GM21515 (cell line): ENCODE results near the gene PTPN12.
"Not testable (repeated sequence)": the region's sequence is repeated elsewhere in the genome, so short reads cannot be mapped to it uniquely, and the experiment has no call there.

Experiments used
- ATAC-seq: cut with Tn5 transposase; IDR thresholded peaks from one replicate; pipeline ENCODE4 v1.9.1; 2021; ENCODE audit not compliant: unreplicated experiment

PTPN12 gene

DNA sequence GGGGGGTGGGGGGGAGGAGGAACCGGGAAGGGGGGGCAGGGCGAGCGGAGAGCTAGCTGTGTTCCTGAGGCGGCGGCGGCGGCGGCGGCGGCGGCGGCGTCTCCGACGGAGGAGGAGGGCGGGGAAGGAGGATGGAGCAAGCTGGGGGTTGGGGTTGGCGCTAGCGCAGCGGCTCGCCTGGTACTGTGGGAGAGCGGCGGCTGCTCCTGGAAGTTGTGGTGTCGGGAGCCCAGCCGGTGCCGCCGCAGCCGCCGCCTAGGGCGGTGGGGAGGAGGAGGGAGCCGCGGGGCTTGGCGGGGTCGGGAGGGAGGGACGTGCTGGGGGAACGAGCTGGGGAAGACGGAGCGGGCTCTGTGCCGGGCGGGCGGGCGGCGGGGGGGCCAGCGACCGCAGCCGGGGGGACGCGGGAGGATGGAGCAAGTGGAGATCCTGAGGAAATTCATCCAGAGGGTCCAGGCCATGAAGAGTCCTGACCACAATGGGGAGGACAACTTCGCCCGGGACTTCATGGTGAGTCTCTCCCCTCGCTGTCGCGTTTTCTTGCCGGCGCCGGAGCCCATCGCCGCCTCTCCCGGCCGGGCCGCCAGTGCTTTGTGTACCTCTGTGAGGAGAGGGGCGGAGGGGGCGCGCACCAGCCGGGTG is at the start of gene PTPN12:
PTPN12 (plus strand) TSS at position 160 of the 642 bp plus-strand sequence; CDS start at position 412, 252 bp downstream.
- ATAC-seq = peak; percentile 37

DNA sequence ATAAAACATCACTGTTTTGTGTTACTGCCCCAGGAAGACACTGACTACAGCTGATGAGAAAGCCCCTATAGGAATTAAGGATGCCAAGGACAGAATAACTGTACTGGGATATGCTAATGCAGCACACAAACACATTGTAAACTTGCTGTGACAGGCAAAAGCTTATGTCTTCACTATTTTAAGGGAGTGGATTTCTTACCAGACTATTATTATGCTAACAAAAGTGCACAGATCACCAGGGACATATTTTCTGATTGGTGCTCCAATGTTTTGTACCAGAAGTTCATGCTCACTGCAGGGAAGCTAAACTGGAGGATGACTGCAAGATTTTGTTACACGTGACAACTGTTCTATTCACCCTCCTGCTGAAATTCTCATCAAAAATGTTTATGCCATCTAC is 48.1 kb upstream of the PTPN12 start:
- no peak for ATAC-seq

DNA sequence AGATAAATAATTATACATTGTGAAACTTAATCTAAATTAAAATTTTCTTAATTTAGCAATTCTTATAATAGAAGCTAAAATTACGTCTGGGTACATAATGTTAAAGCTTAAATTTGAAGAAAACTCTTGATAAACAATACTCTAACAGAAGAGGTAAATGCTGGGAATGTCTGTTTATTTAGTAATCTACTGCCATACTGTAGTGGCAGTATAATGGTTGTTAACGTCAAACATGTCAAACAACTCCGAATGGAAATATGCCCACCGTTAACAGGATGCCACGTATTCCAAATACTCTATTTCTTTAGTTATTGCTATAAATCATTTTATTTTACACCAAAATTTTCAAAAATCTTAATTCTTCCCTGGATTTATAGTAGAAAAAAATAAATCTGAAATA is 40.0 kb upstream of the PTPN12 start:
- ATAC-seq = no peak

- ATAC-seq = no peak
Measured at GRCh38 chr7:77498659-77499379, 38.3 kb upstream of the PTPN12 start.

- ATAC-seq = no peak
Measured at GRCh38 chr7:77501192-77501515, 35.9 kb upstream of the PTPN12 start.

DNA sequence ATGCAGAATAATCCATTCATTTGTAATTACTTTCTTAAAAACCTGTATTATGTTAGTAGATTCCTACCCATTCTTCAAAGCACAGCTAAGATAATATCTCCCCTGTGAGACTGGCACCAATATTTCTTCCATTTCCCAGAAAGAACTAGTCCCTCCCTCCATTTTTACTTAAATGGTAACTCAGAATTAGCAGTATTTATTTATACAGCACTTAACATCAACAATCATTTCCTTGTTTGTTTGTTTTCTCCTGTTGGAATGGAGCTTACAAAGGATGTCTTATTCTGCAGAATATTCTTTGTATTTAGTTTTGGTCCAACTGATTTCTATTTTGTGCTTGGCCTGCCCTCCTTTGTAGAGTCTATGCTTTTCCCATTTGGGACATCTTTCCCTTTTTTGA is 32.1 kb upstream of the PTPN12 start:
- ATAC-seq = no peak

DNA sequence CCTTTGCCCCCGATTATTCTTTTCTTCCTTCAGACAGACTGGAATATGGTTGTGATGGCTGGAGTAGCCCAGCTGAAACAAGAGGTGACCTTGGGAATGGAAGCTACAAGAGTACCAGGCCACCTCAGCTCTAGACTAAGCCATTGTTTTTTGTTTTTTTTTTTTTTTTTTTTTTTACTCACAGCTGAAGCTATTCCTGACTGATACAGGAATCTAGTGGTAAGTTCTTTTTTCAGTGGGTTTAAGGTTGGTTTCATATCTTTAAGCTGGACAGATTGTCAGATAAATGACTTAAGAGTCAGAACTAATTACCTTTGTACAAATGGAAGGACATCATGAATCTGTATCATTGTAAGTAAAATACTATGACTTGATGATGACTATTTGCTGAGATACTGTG is 30.2 kb upstream of the PTPN12 start:
- no peak for ATAC-seq

DNA sequence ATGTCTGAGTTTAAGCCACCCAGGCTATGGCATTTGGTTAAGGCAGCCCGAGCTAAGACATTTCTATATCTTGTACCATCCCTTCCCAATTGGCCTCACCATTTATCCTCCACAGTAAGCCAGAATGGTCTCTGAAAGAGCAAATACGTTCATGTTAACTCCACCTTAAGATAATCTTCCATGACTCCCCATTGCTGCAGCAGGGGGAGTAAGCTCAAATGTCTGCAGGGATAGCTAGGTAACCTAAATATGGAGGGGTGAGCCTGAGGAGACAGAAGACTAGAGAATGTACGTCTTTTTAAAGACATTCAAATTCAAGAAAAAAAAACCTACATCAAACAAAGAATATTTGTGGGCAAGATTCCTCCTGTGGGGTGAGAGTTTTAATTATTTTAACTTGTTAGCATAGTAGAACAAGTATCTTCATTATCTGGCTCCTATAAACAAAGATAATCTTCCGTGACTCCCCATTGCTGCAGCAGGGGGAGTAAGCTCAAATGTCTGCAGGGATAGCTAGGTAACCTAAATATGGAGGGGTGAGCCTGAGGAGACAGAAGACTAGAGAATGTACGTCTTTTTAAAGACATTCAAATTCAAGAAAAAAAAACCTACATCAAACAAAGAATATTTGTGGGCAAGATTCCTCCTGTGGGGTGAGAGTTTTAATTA is 24.0 kb upstream of the PTPN12 start:
- not testable (repeated sequence) for ATAC-seq

DNA sequence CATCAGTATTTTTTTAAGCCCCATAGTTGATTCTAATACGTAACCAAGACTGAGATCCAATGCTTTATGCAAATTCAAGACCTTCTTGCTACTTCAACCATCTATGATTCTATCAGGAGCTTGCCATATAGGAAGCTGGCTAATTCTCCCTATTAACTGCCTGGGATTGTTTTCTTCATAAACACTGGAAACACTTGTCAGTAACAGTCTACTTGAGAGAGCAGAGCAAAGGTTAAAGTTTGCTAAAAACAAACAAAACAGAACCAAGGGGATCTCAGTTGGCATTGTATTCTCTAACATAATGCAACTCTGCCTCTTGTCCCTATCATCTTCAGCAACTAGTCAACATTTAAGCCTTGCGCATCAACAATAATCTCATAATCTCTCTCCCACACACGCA is 21.0 kb upstream of the PTPN12 start:
- no peak for ATAC-seq

- no peak for ATAC-seq
Measured at GRCh38 chr7:77520261-77520660, 16.8 kb upstream of the PTPN12 start.

GRCh38 chr7:77521537-77521936 is 15.6 kb upstream of the PTPN12 start:
- not testable (repeated sequence) for ATAC-seq

DNA sequence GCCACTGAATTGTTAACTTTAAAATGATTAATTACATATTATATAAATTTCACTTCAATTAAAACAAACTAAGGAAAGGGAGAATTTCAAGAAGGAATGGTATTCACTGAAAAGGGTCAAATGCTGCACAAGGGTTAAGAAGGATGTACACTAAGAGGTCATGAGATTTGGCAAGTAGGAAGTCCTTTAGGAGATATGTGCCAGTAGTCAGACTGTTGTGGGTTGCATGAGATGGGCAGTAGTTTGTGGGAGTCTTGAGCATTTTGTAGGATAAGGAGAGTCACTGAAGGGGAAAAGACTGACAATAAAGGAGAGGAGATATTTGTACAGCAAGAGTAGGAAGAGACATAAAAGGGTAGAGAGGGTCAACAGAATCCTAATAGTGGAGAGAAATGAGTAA is 12.4 kb upstream of the PTPN12 start:
- ATAC-seq = no peak

DNA sequence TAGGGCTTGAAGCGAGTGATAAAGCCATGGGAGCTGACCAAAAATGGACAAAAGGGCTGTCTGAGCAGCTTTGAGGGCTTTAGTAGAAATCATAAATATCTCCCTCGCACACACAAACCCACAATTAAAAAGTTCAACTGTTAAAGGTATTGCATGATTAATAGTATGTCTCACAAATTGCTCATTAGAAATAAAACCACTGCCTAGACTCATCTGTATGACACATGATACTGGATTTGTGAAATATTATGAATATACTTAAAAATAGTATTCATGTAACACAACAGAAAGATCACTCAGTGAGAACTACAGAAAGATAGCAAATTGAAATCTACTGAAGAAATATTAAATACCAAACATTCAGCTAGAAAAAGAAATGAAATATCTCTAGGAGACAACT is 11.9 kb upstream of the PTPN12 start:
- ATAC-seq = no peak

GRCh38 chr7:77528368-77528767 is 8.7 kb upstream of the PTPN12 start:
- ATAC-seq = no peak

GRCh38 chr7:77529279-77529678 is 7.8 kb upstream of the PTPN12 start:
- no peak for ATAC-seq

- ATAC-seq = no peak
Measured at GRCh38 chr7:77531038-77531437, 6.1 kb upstream of the PTPN12 start.

GRCh38 chr7:77532247-77532646 is 4.8 kb upstream of the PTPN12 start:
- no peak for ATAC-seq

DNA sequence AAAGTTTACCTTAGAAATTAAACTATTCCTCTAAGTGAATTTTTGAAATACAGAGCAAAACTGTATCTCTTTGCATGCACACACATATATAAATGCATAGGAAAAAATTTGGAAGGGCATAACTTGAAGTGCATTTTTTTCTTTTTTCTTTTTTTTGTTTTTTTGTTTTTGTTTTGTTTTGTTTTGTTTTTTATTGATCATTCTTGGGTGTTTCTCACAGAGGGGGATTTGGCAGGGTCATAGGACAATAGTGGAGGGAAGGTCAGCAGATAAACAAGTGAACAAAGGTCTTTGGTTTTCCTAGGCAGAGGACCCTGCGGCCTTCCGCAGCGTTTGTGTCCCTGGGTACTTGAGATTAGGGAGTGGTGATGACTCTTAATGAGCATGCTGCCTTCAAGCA is 4.4 kb upstream of the PTPN12 start:
- not testable (repeated sequence) for ATAC-seq

- not testable (repeated sequence) for ATAC-seq
Measured at GRCh38 chr7:77534046-77534445, 3.0 kb upstream of the PTPN12 start.

DNA sequence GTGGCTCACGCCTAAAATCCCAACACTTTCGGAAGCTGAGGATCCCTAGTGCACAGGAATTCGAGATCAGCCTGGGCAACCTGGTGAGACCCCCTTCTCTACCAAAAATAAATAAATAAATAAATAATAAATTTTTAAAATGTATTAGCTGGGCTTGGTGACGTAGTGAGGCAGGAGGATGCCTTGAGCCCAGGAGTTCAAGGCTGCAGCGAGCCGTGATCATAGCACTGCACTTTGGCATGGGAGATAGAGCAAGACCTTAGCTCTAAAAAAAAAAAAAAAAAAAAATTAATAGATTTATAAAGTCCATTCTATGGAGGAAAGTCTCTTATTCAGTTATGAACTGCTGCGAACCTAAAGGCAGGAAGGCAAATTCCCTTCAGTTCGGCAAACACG is 1.1 kb upstream of the PTPN12 start:
- ATAC-seq = no peak

- peak; percentile 89 for ATAC-seq
Measured at GRCh38 chr7:77536413-77537135, 521 bp upstream of the PTPN12 start.
